ENCODE results near the gene ACHE.
"Not testable (repeated sequence)": the region's sequence is repeated elsewhere in the genome, so short reads cannot be mapped to it uniquely, and the experiment has no call there.

Gene ACHE

DNA sequence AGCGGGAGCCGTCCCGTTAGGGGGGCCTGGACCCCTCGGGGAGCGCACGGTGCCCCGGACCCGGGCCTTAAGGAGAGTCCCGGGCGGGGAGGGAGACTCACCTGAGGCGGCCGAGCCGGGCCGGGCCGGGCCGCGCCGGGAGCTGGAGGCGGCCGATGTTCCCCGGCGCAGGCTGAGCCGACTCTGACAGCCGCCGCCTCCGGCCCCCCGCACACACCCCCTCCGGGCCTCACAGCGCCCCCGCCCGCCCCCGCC, at the start of gene ACHE:
TSS of gene ACHE (minus strand) at position 188 of the 255 bp plus-strand sequence. CDS start 1,656 bp downstream, outside the sequence.
- peaks cover 19% of the 10 kb centered on the region for H3K27me3 Mint-ChIP-seq

GRCh38 chr7:100944138-100944537, 48.5 kb upstream of the ACHE start:
- H3K36me3 Mint-ChIP-seq = no peaks in the 10 kb centered on the region
- no peaks in the 10 kb centered on the region for H3K4me1 Mint-ChIP-seq (ENCODE audit: low read depth)
- no peak overlapping the region for H3K27ac Mint-ChIP-seq
- H3K27me3 Mint-ChIP-seq = peaks cover 15% of the 10 kb centered on the region
- peaks cover 6% of the 10 kb centered on the region for H3K9me3 Mint-ChIP-seq (ENCODE audit: low read depth)
- H3K4me3 Mint-ChIP-seq = no peak overlapping the region

More for the DNA sequence above, at the start of gene ACHE:
- Mint-ChIP-seq H3K36me3 (peaks cover 2% of the 10 kb centered on the region), H3K27ac (peak within 1 kb of the TSS; percentile 46), H3K4me1 (ENCODE audit: low read depth) (peaks cover 13% of the 10 kb centered on the region), H3K4me3 (peak within 1 kb of the TSS; percentile 92), H3K9me3 (ENCODE audit: low read depth) (no peaks in the 10 kb centered on the region)

DNA sequence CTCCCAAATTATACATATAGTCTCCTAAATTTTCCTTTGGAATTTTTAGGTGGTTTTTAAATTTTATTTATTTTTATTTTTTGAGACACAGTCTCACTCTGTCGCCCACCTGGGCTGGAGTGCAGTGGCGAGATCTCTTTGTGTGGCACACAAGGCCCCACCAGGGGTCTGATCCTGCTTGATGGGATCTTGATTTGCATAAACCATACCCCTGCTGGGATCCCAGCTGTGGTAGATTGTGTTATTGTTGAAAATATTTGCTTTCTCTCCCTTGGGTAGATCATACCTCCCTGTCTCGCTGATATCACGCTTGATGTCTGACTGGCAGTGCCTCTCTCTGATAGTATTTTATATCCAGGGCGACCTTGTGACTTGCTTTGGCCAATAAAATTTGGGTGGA, 48.0 kb upstream of the ACHE start:
- Mint-ChIP-seq H3K4me1 (ENCODE audit: low read depth) (no peaks in the 10 kb centered on the region), H3K27me3 (peaks cover 13% of the 10 kb centered on the region), H3K36me3 (no peaks in the 10 kb centered on the region), H3K4me3 (no peak overlapping the region), H3K9me3 (ENCODE audit: low read depth) (peaks cover 6% of the 10 kb centered on the region), H3K27ac (no peak overlapping the region)

DNA sequence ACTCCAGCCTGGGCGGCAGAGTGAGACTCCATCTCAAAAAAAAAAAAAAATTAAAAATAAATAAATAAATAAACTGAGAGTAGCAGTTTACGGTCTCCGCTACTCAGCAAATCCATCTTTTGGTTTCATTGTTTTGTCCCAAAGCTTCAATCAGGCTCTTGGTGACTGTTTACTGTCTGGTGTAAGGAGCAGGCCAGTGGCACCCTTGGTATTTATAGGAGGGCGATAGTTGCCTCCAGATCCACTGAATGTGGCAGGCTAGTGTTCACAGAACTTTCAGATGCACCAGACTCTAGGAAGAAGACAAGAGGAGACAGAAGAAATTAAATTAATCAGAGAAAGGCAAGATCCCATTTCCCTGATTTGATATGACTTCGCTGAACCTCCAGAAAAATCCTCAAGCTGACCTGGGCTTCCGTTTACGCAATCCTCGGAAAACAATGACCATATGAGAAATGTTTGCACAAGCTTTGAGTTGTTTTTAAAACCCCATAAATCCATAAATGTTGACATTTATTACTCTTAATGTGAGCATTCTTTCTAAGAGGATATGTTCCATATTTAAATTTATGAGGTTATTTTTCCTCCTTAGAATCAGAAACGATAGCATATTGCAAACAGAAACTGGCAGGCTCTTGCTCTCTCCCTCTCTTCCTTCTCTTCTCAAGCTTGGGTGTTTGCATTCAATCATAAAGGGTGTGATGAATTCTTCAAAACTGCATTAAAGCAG, 46.5 kb upstream of the ACHE start:
- Mint-ChIP-seq H3K4me1 (ENCODE audit: low read depth) (no peaks in the 10 kb centered on the region), H3K9me3 (ENCODE audit: low read depth) (peaks cover 6% of the 10 kb centered on the region), H3K36me3 (no peaks in the 10 kb centered on the region), H3K27me3 (peaks cover 13% of the 10 kb centered on the region), H3K27ac (no peak overlapping the region), H3K4me3 (no peak overlapping the region)

DNA sequence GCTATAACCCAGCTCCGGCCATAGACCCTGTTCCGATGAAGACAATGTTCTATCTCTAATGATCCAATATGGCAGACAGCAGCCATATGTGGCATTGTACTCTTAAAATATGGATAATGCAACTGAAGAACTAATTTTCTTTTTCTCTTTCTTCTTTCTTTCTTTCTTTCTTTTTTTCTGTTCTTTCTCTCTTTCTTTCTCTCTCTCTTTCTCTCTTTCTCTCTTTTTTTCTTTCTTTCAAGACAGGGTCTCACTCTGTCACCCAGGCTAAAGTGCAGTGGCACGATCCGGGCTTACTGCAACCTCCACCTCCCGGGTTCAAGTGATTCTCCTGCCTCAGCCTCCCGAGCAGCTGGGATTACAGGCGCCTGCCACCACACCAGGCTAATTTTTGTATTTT, 40.5 kb upstream of the ACHE start:
- H3K4me3 Mint-ChIP-seq; H3K36me3 Mint-ChIP-seq; H3K27me3 Mint-ChIP-seq; H3K27ac Mint-ChIP-seq; H3K4me1 Mint-ChIP-seq (ENCODE audit: low read depth): not testable (repeated sequence)
- peaks cover 11% of the 10 kb centered on the region for H3K9me3 Mint-ChIP-seq (ENCODE audit: low read depth)

GRCh38 chr7:100935381-100935780, 39.7 kb upstream of the ACHE start:
- not testable (repeated sequence) for H3K4me1 Mint-ChIP-seq (ENCODE audit: low read depth)

GRCh38 chr7:100933734-100934133, 38.0 kb upstream of the ACHE start:
- Mint-ChIP-seq H3K9me3 (ENCODE audit: low read depth) (peaks cover 5% of the 10 kb centered on the region), H3K4me3 (no peak overlapping the region), H3K27me3 (peaks cover 8% of the 10 kb centered on the region), H3K36me3 (no peaks in the 10 kb centered on the region), H3K27ac (no peak overlapping the region), H3K4me1 (ENCODE audit: low read depth) (no peaks in the 10 kb centered on the region)

More at GRCh38 chr7:100935381-100935780, 39.7 kb upstream of the ACHE start:
- not testable (repeated sequence) for H3K36me3 Mint-ChIP-seq, H3K27ac Mint-ChIP-seq, H3K27me3 Mint-ChIP-seq, H3K4me3 Mint-ChIP-seq
- peaks cover 10% of the 10 kb centered on the region for H3K9me3 Mint-ChIP-seq (ENCODE audit: low read depth)

- Mint-ChIP-seq H3K27ac (no peak overlapping the region), H3K9me3 (ENCODE audit: low read depth) (peaks cover 5% of the 10 kb centered on the region), H3K36me3 (no peaks in the 10 kb centered on the region), H3K27me3 (peaks cover 8% of the 10 kb centered on the region), H3K4me1 (ENCODE audit: low read depth) (no peaks in the 10 kb centered on the region), H3K4me3 (no peak overlapping the region)
Observed at GRCh38 chr7:100929808-100930174, 34.1 kb upstream of the ACHE start.

- not testable (repeated sequence) for H3K27ac Mint-ChIP-seq; H3K4me1 Mint-ChIP-seq (ENCODE audit: low read depth); H3K27me3 Mint-ChIP-seq; H3K9me3 Mint-ChIP-seq (ENCODE audit: low read depth); H3K36me3 Mint-ChIP-seq; H3K4me3 Mint-ChIP-seq
Observed at GRCh38 chr7:100923616-100924015, 27.9 kb upstream of the ACHE start.

GRCh38 chr7:100921039-100921438, 25.4 kb upstream of the ACHE start:
- no peak overlapping the region for H3K27ac Mint-ChIP-seq
- H3K27me3 Mint-ChIP-seq = peaks cover 9% of the 10 kb centered on the region
- H3K4me1 Mint-ChIP-seq (ENCODE audit: low read depth) = no peaks in the 10 kb centered on the region
- no peaks in the 10 kb centered on the region for H3K36me3 Mint-ChIP-seq
- H3K4me3 Mint-ChIP-seq = no peak overlapping the region
- no peaks in the 10 kb centered on the region for H3K9me3 Mint-ChIP-seq (ENCODE audit: low read depth)

DNA sequence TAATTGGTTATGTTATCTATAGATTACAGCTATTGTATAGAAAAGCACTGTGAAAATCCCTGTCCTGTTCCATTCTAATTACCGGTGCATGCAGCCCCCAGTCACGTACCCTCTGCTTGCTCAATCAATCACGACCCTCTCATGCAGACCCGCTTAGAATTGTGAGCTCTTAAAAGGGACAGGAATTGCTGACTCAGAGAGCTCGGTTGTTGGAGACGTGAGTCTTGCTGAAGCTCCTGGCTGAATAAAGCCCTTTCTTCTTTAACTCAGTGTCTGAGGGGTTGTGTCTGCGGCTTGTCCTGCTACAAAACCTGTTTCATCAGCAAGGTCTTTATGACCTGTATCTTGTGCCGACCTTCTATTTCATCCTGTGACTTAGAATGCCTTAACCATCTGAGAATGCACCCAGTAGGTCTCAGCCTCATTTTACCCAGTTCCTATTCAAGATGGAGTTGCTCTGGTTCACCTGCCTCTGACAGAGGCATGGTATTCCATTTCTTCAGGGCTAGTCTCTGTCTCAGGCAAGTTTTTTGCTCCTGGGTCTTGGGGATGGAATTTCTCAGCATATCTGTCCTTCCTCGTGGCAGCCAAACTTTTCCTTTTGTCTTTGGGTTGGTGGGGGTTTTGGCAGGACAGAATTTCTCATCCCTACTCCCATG, 24.2 kb upstream of the ACHE start:
- not testable (repeated sequence) for H3K27ac Mint-ChIP-seq; H3K36me3 Mint-ChIP-seq; H3K4me1 Mint-ChIP-seq (ENCODE audit: low read depth); H3K27me3 Mint-ChIP-seq; H3K9me3 Mint-ChIP-seq (ENCODE audit: low read depth); H3K4me3 Mint-ChIP-seq

- H3K27me3 Mint-ChIP-seq; H3K4me3 Mint-ChIP-seq; H3K9me3 Mint-ChIP-seq (ENCODE audit: low read depth); H3K27ac Mint-ChIP-seq; H3K4me1 Mint-ChIP-seq (ENCODE audit: low read depth); H3K36me3 Mint-ChIP-seq: not testable (repeated sequence)
Observed at GRCh38 chr7:100919335-100919734, 23.6 kb upstream of the ACHE start.

- H3K4me1 Mint-ChIP-seq (ENCODE audit: low read depth) = no peaks in the 10 kb centered on the region
- H3K9me3 Mint-ChIP-seq (ENCODE audit: low read depth) = no peaks in the 10 kb centered on the region
- peaks cover 7% of the 10 kb centered on the region for H3K27me3 Mint-ChIP-seq
- H3K4me3 Mint-ChIP-seq = no peak overlapping the region
- peaks cover 3% of the 10 kb centered on the region for H3K36me3 Mint-ChIP-seq
- H3K27ac Mint-ChIP-seq = no peak overlapping the region
Observed at GRCh38 chr7:100914879-100915447, 19.3 kb upstream of the ACHE start.

- Mint-ChIP-seq H3K4me1 (ENCODE audit: low read depth) (no peaks in the 10 kb centered on the region), H3K27ac (no peak overlapping the region), H3K36me3 (peaks cover 3% of the 10 kb centered on the region), H3K4me3 (no peak overlapping the region), H3K9me3 (ENCODE audit: low read depth) (no peaks in the 10 kb centered on the region), H3K27me3 (peaks cover 7% of the 10 kb centered on the region)
Observed at GRCh38 chr7:100914208-100914878, 18.7 kb upstream of the ACHE start.

GRCh38 chr7:100911484-100911883, 15.8 kb upstream of the ACHE start:
- Mint-ChIP-seq H3K36me3 (peaks cover 3% of the 10 kb centered on the region), H3K9me3 (ENCODE audit: low read depth) (no peaks in the 10 kb centered on the region), H3K27me3 (peaks cover 6% of the 10 kb centered on the region), H3K4me1 (ENCODE audit: low read depth) (no peaks in the 10 kb centered on the region), H3K4me3 (no peak overlapping the region), H3K27ac (no peak overlapping the region)

All from activated naive CD8-positive, alpha-beta T cell (primary cell).